Anterior cingulate cortex (tissue), 58 donors: Measurements from ENCODE around the gene PRELID2.
"Not testable (repeated sequence)": the region's sequence is repeated elsewhere in the genome, so short reads cannot be mapped to it uniquely, and the experiment has no call there.

Source experiments
- DNase-seq, 58 donors: peaks; one replicate each; lab custom pipeline; 2025; lab: John Stamatoyannopoulos, UW

PRELID2 gene

GRCh38 chr5:145834917-145835847 is at the start of gene PRELID2:
Gene PRELID2, minus strand, starts transcription at chr5:145835342. Its CDS starts 91 bp downstream, at chr5:145835251.
- peak in 56 of 58 donors; percentile 7 to 81 (median 63) for DNase-seq

- no peak for DNase-seq
Observed at GRCh38 chr5:145874765-145875164, 39.6 kb upstream of the PRELID2 start.

GRCh38 chr5:145872914-145873313 is 37.8 kb upstream of the PRELID2 start, which contains the start of gene GRXCR2:
Gene GRXCR2, minus strand, starts transcription at chr5:145873014. Its CDS starts 46 bp downstream, at chr5:145872968.
- no peak for DNase-seq

GRCh38 chr5:145872486-145872885 is 37.3 kb upstream of the PRELID2 start:
- DNase-seq = no peak

GRCh38 chr5:145869753-145870152 is 34.6 kb upstream of the PRELID2 start:
- DNase-seq = no peak

GRCh38 chr5:145867806-145868205 is 32.7 kb upstream of the PRELID2 start:
- no peak for DNase-seq

- DNase-seq = not testable (repeated sequence)
Observed at GRCh38 chr5:145864432-145864831, 29.3 kb upstream of the PRELID2 start.

- DNase-seq = no peak
Observed at GRCh38 chr5:145863003-145863402, 27.9 kb upstream of the PRELID2 start.

GRCh38 chr5:145859897-145860296 is 24.8 kb upstream of the PRELID2 start:
- DNase-seq = no peak

GRCh38 chr5:145859453-145859852 is 24.3 kb upstream of the PRELID2 start:
- DNase-seq = no peak

- DNase-seq = no peak
Observed at GRCh38 chr5:145858959-145859358, 23.8 kb upstream of the PRELID2 start.

GRCh38 chr5:145856285-145856818 is 21.2 kb upstream of the PRELID2 start:
- DNase-seq = peak in 15 of 58 donors; percentile 1 to 28 (median 5)

GRCh38 chr5:145855763-145856267 is 20.7 kb upstream of the PRELID2 start:
- no peak for DNase-seq

GRCh38 chr5:145854651-145855258 is 19.6 kb upstream of the PRELID2 start:
- no peak for DNase-seq

GRCh38 chr5:145853781-145854376 is 18.7 kb upstream of the PRELID2 start:
- no peak for DNase-seq

- no peak for DNase-seq
Observed at GRCh38 chr5:145852990-145853389, 17.8 kb upstream of the PRELID2 start.

GRCh38 chr5:145848854-145849253 is 13.7 kb upstream of the PRELID2 start:
- DNase-seq = no peak

- no peak for DNase-seq
Observed at GRCh38 chr5:145847499-145848497, 12.7 kb upstream of the PRELID2 start.

GRCh38 chr5:145846081-145846480 is 10.9 kb upstream of the PRELID2 start:
- no peak for DNase-seq
